Large intestine (tissue), 3 donors: ENCODE measurements around the gene DIO3. TPM values are rescaled to one million over a fixed set of nuclear protein-coding genes. Genes with fewer than 3 reads are reported as not detected.
"Not testable (repeated sequence)": the region's sequence is repeated elsewhere in the genome, so short reads cannot be mapped to it uniquely, and the experiment has no call there.

ENCODE experiments used
- DNase-seq, 2 donors: peaks; one replicate each; pipeline versions ENCODE4 v3.0.0 to v3.0.0-alpha.2; 2013
- H3K27ac ChIP-seq: one replicate; pipeline ENCODE4 v1.5.1; 2013; ENCODE audit warnings: low read length
- H3K27me3 ChIP-seq: 2 replicates; pipeline ENCODE4 v1.6.1; 2013; ENCODE audit warnings: low read length; ENCODE audit not compliant: control insufficient read depth, insufficient read depth
- H3K36me3 ChIP-seq: 2 replicates; pipeline ENCODE4 v1.6.1; 2013; ENCODE audit warnings: low read length; ENCODE audit not compliant: control insufficient read depth, insufficient read depth
- H3K4me1 ChIP-seq: one replicate; pipeline ENCODE4 v1.6.1; 2013; ENCODE audit warnings: low read length; ENCODE audit not compliant: control insufficient read depth, insufficient read depth
- H3K4me3 ChIP-seq: one replicate; pipeline ENCODE4 v1.5.1; 2013; ENCODE audit warnings: low read length
- H3K9me3 ChIP-seq: one replicate; pipeline ENCODE4 v1.6.1; 2013; ENCODE audit warnings: mild to moderate bottlenecking, low read depth, low read length, moderate library complexity; ENCODE audit not compliant: control insufficient read depth
- WGBS: methylation state at CpG from one replicate; pipeline ENCODE4 v1.1.5; 2013; ENCODE audit warnings: low lambda C conversion rate; ENCODE audit not compliant: insufficient coverage; 5-methylcytosine and 5-hydroxymethylcytosine counted together
- polyA plus RNA-seq: library from polyadenylated mRNA; unstranded; fragments of 120-200 nt; gene quantifications from one replicate; pipeline ENCODE4 v1.2.1, GENCODE V29; 2013

Gene DIO3
- polyA plus RNA-seq, 1 donor: 5.9 TPM

DNA sequence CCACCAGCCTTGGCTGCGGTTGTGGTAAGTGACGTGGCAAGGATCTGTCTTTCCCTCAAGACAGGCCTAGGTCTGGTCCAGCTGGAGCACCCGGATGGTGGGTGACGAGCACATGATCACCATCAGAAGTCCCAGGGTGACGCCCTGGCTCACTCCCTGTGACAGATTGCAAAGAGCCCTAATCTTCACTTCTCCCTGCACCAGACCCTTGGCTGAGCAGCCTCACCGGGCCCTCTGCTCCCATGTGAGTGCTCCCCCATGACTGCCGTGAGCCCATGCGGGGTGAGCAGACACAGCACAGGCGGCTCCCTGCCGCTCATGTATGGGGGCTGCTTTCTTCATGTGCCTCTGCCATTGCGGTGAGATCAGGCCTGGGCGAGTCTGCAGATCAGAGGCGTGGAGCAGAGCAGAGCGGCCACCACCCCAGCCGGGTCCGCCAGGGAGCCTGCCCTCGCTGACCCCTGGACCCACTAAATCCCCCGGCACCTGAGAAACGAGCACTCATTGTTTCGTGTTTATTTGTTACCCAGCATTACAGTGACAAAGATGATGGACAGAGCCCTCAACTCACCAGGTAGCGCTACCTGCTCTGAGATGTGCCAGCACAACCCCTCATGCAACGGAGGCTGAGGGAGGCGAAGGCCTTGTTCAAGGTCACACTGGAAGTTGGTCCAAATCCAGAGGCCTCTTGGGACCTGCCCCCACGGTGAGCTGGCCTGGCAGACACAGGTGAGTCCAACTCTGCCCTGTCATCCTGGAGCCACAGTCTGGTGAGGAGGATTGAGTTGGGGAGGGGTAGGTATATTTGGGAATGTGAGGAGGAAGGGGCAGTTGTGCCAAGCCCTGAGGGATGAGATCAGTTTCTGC is 9.3 kb upstream of the DIO3 start:
- no peaks in the 10 kb centered on the region for H3K27me3 ChIP-seq
- no peak for DNase-seq
- peak overlapping the region; percentile 20 for H3K27ac ChIP-seq
- WGBS: no CpG with 5 or more reads among the region's 24 CpGs
- H3K4me3 ChIP-seq: no peak overlapping the region
- no peaks in the 10 kb centered on the region for H3K9me3 ChIP-seq
- peaks cover 30% of the 10 kb centered on the region for H3K4me1 ChIP-seq
- H3K36me3 ChIP-seq: no peaks in the 10 kb centered on the region

- no peaks in the 10 kb centered on the region for H3K9me3 ChIP-seq
- H3K4me3 ChIP-seq: no peak overlapping the region
- H3K36me3 ChIP-seq: peaks cover 7% of the 10 kb centered on the region
- peak in 1 of 2 donors; percentile 60 for DNase-seq
- peaks cover 30% of the 10 kb centered on the region for H3K4me1 ChIP-seq
- H3K27ac ChIP-seq: no peak overlapping the region
- WGBS: no CpG with 5 or more reads among the region's 9 CpGs
- H3K27me3 ChIP-seq: no peaks in the 10 kb centered on the region
These were observed 8.5 kb upstream of the DIO3 start for GRCh38 chr14:101552786-101553231.

GRCh38 chr14:101553393-101553792 is 7.9 kb upstream of the DIO3 start:
- 100% methylated on average over 1 of the region's 1 CpG for WGBS
- H3K27me3 ChIP-seq: no peaks in the 10 kb centered on the region
- H3K27ac ChIP-seq: no peak overlapping the region
- no peaks in the 10 kb centered on the region for H3K9me3 ChIP-seq
- no peak for DNase-seq
- H3K4me1 ChIP-seq: peaks cover 35% of the 10 kb centered on the region
- H3K36me3 ChIP-seq: peaks cover 11% of the 10 kb centered on the region
- no peak overlapping the region for H3K4me3 ChIP-seq

GRCh38 chr14:101553931-101554330 is 7.4 kb upstream of the DIO3 start:
- Histone ChIP-seq H3K4me3 (no peak overlapping the region), H3K36me3 (peaks cover 11% of the 10 kb centered on the region), H3K9me3 (no peaks in the 10 kb centered on the region), H3K27me3 (no peaks in the 10 kb centered on the region), H3K27ac (no peak overlapping the region), H3K4me1 (peaks cover 35% of the 10 kb centered on the region)
- WGBS: no CpG with 5 or more reads among the region's 6 CpGs
- no peak for DNase-seq

- peaks cover 3% of the 10 kb centered on the region for H3K9me3 ChIP-seq
- H3K4me1 ChIP-seq: peaks cover 35% of the 10 kb centered on the region
- WGBS: no CpG with 5 or more reads among the region's 20 CpGs
- peak overlapping the region; percentile 12 for H3K27ac ChIP-seq
- peaks cover 12% of the 10 kb centered on the region for H3K27me3 ChIP-seq
- DNase-seq: peak; percentile 82 to 89
- peak overlapping the region; percentile 12 for H3K4me3 ChIP-seq
- H3K36me3 ChIP-seq: peaks cover 11% of the 10 kb centered on the region
These were observed 6.2 kb upstream of the DIO3 start for GRCh38 chr14:101554991-101555668.

DNA sequence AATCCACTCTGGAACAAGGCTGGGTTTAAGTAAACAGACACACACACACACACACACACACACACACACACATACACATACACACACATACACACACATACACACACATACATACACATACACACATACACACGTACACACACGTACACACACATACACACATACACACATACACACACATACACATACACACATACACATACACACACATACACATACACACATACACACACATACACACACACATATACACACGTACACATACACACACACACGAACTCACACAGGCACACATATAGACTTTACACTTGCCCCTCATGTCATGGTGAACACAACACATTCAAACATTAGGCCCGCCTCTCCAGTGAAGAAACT is 5.6 kb upstream of the DIO3 start:
- peak in 1 of 2 donors; percentile 22 for DNase-seq
- Histone ChIP-seq H3K27ac (peak overlapping the region; percentile 12), H3K27me3 (peaks cover 12% of the 10 kb centered on the region), H3K4me1 (peaks cover 35% of the 10 kb centered on the region), H3K36me3 (peaks cover 11% of the 10 kb centered on the region)
- not testable (repeated sequence) for H3K4me3 ChIP-seq, H3K9me3 ChIP-seq
- WGBS: 100% methylated on average over 1 of the region's 5 CpGs

DNA sequence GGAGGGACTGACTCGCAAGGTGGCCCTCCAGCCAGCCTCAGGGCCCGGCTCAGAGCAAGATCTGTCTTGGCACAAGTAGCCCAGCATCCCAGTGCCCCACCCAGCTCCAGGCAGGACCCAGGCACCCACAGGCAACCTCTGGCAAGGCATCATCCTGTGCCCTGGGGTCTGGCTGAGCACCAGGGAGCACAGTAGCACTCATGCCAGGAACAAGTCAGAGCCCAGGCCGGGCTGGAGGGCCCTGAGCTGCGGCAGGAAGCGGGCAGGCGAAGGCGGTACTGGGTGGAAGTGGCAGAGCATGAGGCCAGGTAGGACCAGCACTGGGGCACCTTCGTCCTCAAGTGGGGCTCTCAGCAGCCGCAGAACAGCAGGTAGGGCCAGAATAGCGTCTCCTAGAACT is 5.2 kb upstream of the DIO3 start:
- peaks cover 11% of the 10 kb centered on the region for H3K36me3 ChIP-seq
- H3K27ac ChIP-seq: peak overlapping the region; percentile 12
- H3K27me3 ChIP-seq: peaks cover 13% of the 10 kb centered on the region
- H3K4me3 ChIP-seq: no peak overlapping the region
- no peak for DNase-seq
- peaks cover 35% of the 10 kb centered on the region for H3K4me1 ChIP-seq
- no CpG with 5 or more reads among the region's 10 CpGs for WGBS
- H3K9me3 ChIP-seq: peaks cover 4% of the 10 kb centered on the region

GRCh38 chr14:101556566-101557320 is 4.6 kb upstream of the DIO3 start:
- Histone ChIP-seq H3K27me3 (peaks cover 19% of the 10 kb centered on the region), H3K4me3 (no peak overlapping the region), H3K36me3 (peaks cover 11% of the 10 kb centered on the region), H3K27ac (no peak overlapping the region), H3K9me3 (peaks cover 10% of the 10 kb centered on the region), H3K4me1 (peaks cover 29% of the 10 kb centered on the region)
- WGBS: no CpG with 5 or more reads among the region's 13 CpGs
- no peak for DNase-seq

DNA sequence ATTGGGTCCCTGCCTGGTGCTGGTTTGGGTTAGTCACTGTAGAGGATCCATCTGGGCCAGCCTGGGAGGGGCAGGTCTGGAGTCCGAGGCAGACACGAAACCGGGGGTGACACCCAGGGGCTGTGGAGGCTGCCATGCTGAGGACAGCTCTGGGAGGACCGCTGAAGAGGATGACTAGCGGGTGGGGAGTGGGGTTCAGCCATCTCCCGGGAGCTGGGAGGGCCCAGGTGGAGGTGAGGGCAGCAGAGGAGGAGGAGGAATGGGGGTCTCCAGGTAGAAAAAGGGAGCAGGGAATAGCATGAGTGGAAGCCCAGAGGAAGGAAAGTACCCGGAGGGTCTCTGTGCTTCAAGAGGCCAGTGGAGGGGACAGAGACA is 4.0 kb upstream of the DIO3 start:
- WGBS: no CpG with 5 or more reads among the region's 7 CpGs
- peaks cover 11% of the 10 kb centered on the region for H3K36me3 ChIP-seq
- no peak overlapping the region for H3K4me3 ChIP-seq
- H3K4me1 ChIP-seq: peaks cover 24% of the 10 kb centered on the region
- peaks cover 16% of the 10 kb centered on the region for H3K9me3 ChIP-seq
- H3K27ac ChIP-seq: no peak overlapping the region
- no peak for DNase-seq
- peaks cover 24% of the 10 kb centered on the region for H3K27me3 ChIP-seq
